HG02642 (cell line): ENCODE measurements around the gene CACHD1.
"Not testable (repeated sequence)": the region's sequence is repeated elsewhere in the genome, so short reads cannot be mapped to it uniquely, and the experiment has no call there.

Source experiments
- ATAC-seq: cut with Tn5 transposase; IDR thresholded peaks from one replicate; pipeline ENCODE4 v1.9.1; 2021; ENCODE audit warnings: mild to moderate bottlenecking; ENCODE audit not compliant: unreplicated experiment, poor library complexity

The CACHD1 gene

DNA sequence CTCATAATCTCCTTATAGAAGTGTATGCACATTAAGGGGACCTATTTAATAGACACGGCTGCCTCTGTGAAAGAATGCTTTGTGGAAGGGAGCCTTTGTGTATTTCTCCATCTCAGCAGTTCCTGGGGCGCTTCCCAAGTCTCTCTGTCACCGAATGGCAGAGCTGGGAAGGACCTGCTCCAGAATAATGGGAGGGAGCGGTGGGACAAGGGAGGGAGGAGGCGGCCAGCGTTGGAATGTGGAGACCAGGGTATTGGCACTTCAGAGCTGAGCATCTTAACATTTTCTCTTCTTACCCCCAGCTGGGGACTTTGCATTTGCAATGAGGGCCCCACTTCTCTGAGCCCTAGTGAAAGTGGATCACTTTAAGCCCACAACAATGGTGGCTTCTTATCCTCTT, 23.9 kb downstream of the CACHD1 start:
- no peak for ATAC-seq

GRCh38 chr1:64494659-64495058, 24.7 kb downstream of the CACHD1 start:
- no peak for ATAC-seq

DNA sequence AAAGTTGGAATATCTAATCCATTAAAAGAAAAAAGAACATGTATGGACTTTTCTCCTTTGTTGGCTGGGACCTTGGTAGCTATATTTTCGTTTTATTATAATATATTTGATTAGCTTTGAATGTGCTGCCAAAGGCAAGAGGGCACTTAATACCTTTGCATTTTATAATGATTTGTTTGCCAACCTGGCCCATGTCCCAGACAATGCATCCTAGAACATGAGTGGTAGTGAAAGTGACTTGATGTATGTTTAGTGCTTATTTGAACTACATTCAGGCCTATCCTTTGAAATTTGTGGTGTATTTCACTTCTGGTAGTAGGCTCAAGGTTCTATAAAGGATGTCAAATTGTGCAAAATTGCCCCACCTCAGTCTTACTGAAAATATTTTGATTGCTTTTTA, 25.9 kb downstream of the CACHD1 start:
- ATAC-seq, result no peak

DNA sequence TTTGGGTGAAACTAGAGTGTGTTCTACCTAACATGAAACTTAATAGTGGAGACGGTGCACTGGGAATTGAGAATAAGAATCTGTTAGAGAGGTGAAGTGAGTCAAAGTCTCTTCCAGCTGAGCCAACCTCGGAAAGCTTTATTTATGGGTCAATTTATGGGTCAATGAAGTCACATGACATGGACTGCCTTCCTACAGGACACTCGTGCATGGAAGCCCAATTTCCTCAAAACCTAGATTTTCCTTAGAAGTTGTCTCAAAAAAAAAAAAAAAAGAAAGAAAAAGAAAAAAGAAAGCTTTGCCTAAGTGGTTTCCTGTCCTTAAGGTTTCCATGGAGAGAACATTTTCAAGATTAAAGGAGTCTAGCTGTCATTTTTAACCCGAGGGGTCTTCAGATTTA, 26.7 kb downstream of the CACHD1 start:
- no peak for ATAC-seq

DNA sequence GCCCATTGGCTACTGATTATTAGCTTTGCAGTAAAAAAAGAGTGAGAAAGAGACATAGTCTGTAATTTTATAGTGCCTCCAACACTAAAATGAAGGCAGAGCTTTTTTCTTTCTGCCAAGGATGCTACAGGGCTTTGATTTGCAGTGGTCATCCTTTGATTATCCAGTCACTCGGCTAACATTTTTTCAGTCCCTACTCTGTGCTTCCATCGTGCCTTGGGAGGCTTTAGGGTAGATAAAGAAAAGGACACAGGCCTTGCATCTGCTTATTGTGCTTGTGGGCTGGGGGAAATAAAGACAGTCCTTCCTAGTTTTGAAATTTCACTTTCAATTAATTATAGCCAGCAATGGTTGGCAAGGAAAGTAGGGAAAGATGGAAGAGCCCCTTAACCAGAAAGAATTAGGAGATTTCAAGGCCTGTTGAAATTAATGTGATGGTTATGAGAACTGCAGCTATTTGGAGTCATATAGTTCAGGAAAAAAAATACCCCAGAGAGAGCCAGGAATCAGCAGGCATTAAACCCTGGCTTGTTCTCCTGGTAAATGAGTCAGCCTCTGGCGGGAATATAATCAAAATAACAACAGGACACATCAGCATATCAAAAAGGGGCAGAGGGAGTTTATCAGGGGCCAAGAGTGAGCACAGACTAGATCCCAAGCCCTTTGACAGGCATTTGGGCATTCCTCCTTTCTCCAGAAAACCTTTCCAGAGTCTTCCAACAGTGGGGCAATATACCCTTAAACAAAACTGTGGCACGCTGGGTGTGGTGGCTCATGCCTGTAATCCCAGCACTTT, 27.4 kb downstream of the CACHD1 start:
- ATAC-seq, result no peak

DNA sequence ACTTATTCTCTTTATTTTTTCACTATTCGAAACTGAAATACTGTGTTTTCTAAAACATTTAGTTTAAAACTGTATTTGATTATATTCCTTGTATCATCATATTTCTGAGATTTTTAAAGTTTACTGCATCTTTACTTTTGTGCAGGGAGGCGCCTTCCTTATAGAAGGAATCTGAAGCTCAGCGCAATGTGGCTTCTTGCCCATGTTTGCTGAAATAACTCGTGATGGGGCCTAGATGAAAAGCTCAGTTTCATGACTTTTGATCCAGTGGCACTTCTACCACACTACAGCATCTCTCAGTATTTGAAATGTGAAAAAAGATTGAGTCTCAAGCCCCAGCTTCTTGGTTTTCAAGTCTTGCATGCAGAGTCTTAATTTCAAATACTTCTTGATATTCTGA, 28.4 kb downstream of the CACHD1 start:
- ATAC-seq, result no peak

DNA sequence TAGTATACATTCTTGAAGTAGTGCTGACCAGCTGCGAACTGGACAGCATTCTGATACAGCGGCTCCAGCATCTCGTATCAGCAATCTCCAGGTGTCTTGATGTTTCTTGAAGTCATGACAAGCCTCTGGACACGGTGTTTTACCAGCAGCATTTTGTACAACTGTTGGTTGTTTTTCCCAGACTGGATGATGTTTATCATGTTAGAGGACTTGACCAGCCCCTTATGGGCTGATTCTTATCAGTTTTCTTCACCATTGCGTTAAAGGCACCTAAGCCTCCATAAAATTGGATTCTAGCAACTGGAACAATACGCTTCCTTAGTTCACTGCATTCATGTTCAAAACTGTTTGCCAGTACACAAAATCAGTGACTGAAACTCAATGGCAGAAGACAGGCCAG, 29.1 kb downstream of the CACHD1 start:
- ATAC-seq, result no peak

DNA sequence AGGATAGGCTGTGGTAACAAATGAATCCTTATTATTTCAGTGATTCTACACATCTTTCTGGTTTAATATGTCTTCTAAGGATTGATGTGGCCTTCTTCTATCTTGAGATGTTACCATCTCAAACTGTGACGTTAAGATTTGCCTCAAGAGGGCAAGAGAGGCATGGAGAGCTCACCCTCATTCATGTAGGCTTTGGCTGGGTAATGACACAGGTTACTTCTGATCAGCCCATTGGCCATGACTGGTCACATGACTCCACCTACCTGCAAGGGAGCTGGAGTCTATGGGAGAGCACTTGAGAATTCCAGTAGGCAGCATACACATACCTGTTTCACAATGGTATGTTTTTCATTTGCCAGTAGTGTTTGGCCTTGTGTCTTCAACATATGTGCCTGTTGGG, 30.0 kb downstream of the CACHD1 start:
- no peak for ATAC-seq

DNA sequence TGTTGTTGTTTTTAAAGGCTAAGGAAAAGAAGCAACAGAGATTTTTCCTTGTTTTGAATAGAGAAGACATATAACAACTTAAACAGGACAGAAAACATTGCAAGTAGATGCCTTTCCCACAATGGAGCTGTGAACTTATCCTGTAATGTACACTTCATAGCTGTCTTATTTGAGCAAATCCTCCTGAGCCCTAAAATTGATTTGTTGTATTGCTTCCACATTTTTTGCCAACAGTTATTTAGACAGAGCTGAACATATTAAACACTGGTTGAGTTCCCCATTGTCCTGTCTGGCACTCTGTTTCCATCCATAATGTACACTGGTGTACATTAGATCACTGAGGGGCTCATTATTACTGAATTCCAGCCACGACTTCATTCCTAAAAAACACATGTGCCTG, 32.2 kb downstream of the CACHD1 start:
- ATAC-seq, result no peak

GRCh38 chr1:64502931-64503330, 33.0 kb downstream of the CACHD1 start:
- ATAC-seq, result no peak

DNA sequence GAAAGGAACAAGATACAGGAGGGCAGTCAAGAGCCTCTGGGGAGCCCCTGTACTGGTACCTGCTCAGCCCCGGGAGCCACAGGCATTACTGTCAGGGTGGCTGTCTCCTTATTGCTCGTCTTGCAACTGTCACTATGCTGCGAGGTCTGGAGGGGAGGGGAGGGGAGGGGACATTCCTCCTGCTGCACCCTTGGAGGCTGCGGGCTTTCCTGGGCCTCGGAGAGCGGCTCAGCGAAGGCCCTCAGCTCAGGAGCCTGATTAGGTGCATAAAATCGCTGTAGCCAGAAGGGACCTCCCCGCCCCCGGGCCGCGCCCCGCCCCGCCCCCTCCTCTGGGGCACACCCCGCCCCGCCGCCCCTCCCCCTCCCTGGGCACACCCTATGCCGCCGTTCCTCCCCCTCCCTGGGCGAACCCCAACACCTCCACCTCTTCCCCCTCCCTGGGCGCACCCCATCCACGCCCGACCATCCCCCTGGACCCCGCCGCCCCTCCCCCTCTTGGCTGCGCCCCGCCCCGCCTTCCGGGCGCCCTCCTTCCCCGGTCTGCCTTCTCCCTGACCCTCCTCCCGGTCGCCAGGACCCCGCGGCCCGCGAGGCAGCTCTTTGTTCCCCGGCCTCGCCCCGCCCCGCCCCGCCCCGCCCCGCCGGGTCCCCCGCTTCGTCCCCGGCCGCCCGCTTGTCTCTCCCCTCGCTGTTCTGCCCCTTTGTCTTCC, 35.5 kb downstream of the CACHD1 start:
- ATAC-seq, result no peak

DNA sequence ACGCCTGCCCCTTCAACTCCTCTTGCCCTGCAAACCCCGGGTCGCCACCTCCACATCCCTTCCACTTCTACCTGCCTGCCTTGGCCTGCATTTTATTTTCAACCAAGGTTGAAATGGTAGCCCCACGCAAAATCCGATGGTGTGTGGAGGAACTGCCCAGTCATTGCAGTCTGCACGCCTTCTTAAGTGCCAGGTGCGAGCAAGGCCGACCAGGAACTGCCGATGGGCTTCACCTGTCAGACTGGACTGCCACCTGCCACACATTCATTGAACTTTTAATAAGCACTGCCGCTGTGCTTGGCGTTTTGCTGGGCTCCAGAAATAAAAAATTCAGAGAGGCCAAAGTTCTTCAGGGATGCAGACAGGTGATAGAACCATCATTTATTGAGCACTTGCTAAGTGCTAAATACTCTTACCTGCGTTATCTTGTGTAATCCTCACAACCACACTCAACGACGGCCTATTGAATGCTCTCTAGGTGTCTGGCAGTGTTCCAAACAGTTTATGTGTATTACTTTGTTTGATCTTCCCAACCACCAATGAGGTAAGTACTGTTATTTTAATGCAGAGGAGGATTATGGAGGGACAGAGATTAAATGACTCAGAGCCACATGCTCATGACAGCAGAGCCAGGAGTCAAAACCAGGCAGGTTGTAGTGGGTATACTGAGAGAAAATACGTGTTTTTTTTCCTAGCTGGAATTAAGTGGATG, 36.2 kb downstream of the CACHD1 start:
- ATAC-seq, result no peak

- no peak for ATAC-seq
Measured at GRCh38 chr1:64508629-64509028, 38.7 kb downstream of the CACHD1 start.

GRCh38 chr1:64511044-64511443, 41.1 kb downstream of the CACHD1 start:
- ATAC-seq, result no peak

GRCh38 chr1:64512206-64512605, 42.3 kb downstream of the CACHD1 start:
- not testable (repeated sequence) for ATAC-seq

DNA sequence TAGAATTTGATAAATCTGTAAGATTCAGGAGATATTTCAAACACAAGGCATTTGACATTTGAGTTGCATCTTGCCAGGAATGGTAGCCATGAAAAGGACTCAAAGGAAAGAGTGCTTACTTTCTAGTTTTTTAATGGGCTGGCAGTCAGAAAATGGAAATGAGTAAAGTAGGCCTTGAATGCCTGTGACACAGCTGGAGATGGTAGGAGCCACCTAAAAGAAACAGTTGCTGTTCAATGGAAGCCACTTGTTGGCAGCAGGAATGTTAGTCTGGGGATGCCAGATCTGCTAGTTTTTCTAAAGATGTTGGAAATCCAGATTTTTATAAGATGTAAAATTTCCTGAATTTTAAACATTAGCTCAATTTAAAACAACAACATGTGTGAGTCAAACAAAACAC, 43.6 kb downstream of the CACHD1 start:
- no peak for ATAC-seq

DNA sequence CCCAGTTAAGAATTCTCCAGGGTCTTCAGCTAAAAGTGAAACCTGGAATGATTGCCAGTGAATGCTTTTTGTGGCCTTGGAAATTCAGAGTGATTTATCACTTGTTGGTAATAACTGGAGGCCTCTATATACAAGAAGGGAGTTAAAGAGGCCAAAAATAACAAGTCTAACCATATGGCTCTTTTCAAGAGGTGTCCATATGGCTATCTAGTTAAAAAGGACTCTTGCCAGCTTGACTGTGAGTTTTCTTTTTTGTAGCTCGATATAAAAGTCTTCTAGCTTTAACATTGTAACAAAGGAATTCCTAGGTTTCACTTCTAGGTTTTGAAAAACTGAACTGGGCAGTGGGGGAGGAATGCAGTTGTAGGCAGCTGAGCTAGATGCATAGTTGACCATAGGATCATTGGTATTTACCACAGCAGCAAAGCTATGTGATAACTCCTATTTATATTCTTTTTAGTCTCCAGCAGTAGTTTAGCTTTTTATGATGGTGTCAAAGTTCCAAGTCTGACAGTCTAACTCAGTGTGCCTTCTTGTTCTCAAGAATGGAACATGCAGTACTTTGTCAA, 44.4 kb downstream of the CACHD1 start:
- ATAC-seq, result no peak

DNA sequence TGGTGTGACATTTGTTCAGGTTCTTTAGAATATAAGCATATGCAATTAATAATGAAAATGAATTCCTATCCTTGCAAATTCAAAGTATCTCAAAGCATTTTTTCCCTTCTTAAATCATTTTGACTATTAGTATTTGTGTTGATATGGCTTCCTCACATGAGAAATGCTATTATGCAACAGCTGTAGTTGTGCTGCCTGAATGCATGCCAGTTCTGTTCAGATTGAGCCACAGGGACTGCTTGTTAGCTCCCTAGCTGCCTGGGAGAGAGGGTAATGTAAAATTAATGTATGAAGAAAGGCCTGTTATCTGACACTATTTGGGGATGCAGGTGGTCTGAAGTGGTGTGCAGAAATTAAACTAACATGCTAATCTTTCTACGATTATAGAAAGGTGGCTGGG, 45.5 kb downstream of the CACHD1 start:
- no peak for ATAC-seq

GRCh38 chr1:64516301-64516700, 46.4 kb downstream of the CACHD1 start:
- no peak for ATAC-seq

GRCh38 chr1:64516803-64517568, 47.1 kb downstream of the CACHD1 start:
- no peak for ATAC-seq
